OCI-LY7 (cell line): Measurements from ENCODE around the gene DPF3. TPM values are rescaled to one million over a fixed set of nuclear protein-coding genes. Genes with fewer than 3 reads are reported as not detected.

Experiments
- BruUV-seq: library from RNA; stranded (reverse); fragments of 400-500 nt; replicated peaks from 2 replicates; lab custom pipeline; 2021; lab: Mats Ljungman, UMichigan
- CTCF ChIA-PET: fragments of 300-600 bp; sonication (Branson Sonifier 250); formaldehyde crosslinking; loops from one replicate; lab custom pipeline; 2022; ENCODE audit warnings: antibody characterized with exemption; ENCODE audit not compliant: unreplicated experiment; lab: Charles Lee
- POLR2A ChIA-PET: fragments of 300-600 bp; sonication (Branson Sonifier 250); formaldehyde crosslinking; loops from one replicate; lab custom pipeline; 2022; ENCODE audit warnings: antibody characterized with exemption; lab: Charles Lee
- DNase-seq: peaks from one replicate; pipeline ENCODE4 v3.0.0-alpha.2; 2015; ENCODE audit warnings: low spot score
- H2AFZ ChIP-seq: fragments of 200-600 bp; sonication (generic), shearing (Covaris generic); 2 replicates; pipeline ENCODE4 v1.6.1; 2014; ENCODE audit warnings: mild to moderate bottlenecking, antibody characterized with exemption, low read length, moderate library complexity
- H3K27ac ChIP-seq: fragments of 200-600 bp; sonication (generic); 2 replicates; pipeline ENCODE4 v1.5.1; 2014; ENCODE audit warnings: mixed run types, low read depth, mild to moderate bottlenecking, moderate library complexity, low read length, inconsistent platforms; ENCODE audit not compliant: poor library complexity, severe bottlenecking
- H3K36me3 ChIP-seq: fragments of 200-600 bp; sonication (generic); 2 replicates; pipeline ENCODE4 v1.6.1; 2014; ENCODE audit warnings: mild to moderate bottlenecking, antibody characterized with exemption, low read length, moderate library complexity, mixed read lengths; ENCODE audit not compliant: insufficient read depth
- H3K4me1 ChIP-seq: fragments of 200-600 bp; sonication (generic); 2 replicates; pipeline ENCODE4 v1.5.1; 2014; ENCODE audit warnings: mild to moderate bottlenecking, low read length; ENCODE audit not compliant: insufficient read depth, poor library complexity, severe bottlenecking
- H3K4me2 ChIP-seq: fragments of 200-600 bp; sonication (generic); 2 replicates; pipeline ENCODE4 v1.6.1; 2014; ENCODE audit warnings: mild to moderate bottlenecking, low read length
- H3K4me3 ChIP-seq: fragments of 200-600 bp; sonication (generic); 2 replicates; pipeline ENCODE4 v1.5.1; 2014; ENCODE audit warnings: mild to moderate bottlenecking, low read depth, low read length; ENCODE audit not compliant: poor library complexity, severe bottlenecking
- H3K79me2 ChIP-seq: fragments of 200-600 bp; sonication (generic); 2 replicates; pipeline ENCODE4 v1.6.1; 2016; ENCODE audit warnings: low read depth, mild to moderate bottlenecking, low read length, moderate library complexity, mixed read lengths; ENCODE audit not compliant: insufficient read depth
- H3K9me2 ChIP-seq: fragments of 200-600 bp; sonication (generic); 2 replicates; pipeline ENCODE4 v1.6.1; 2016; ENCODE audit warnings: mild to moderate bottlenecking, low read length, mixed read lengths; ENCODE audit not compliant: insufficient read depth
- H3K9me3 ChIP-seq: fragments of 200-600 bp; sonication (generic); 2 replicates; pipeline ENCODE4 v1.6.1; 2014; ENCODE audit warnings: mild to moderate bottlenecking, mixed run types, low read length, mixed read lengths
- H4K20me1 ChIP-seq: fragments of 200-600 bp; sonication (generic); 2 replicates; pipeline ENCODE4 v1.6.1; 2014; ENCODE audit warnings: mild to moderate bottlenecking, antibody characterized with exemption, low read length, moderate library complexity, mixed read lengths; ENCODE audit not compliant: insufficient read depth
- EZH2phosphoT487 ChIP-seq: fragments of 200-600 bp; sonication (generic); IDR thresholded peaks from 2 replicates; pipeline ENCODE4 v1.6.1; 2018; ENCODE audit warnings: low read depth, borderline replicate concordance, mild to moderate bottlenecking, mixed run types, antibody characterized with exemption, low read length, moderate library complexity, mixed read lengths
- intact Hi-C: fragments of 100-400 bp; cut with micrococcal nuclease; formaldehyde crosslinking; loops from one replicate; pipeline ENCODE4 v1.10.0; 2022; ENCODE audit not compliant: unreplicated experiment
- total RNA-seq, 2 experiments: library from RNA; depleted of rRNA in 1 of 2; stranded (reverse); fragments of >200 nt in 1 of 2; shearing (Covaris generic) in 1 of 2; gene quantifications; 2 replicates each; pipeline ENCODE4 v1.2.3, GENCODE V29; 2014 to 2022
- TF ChIP-seq, protein P1 (sequence below): fragments of 200-600 bp; sonication (generic); conservative IDR thresholded peaks from 2 replicates; pipeline ENCODE4 v1.5.1; 2014; ENCODE audit warnings: mild to moderate bottlenecking, antibody characterized with exemption, low read length, moderate library complexity, mixed read lengths

Gene DPF3
- total RNA-seq, 2 experiments from 2014 or later: 0.42 TPM; not detected in 1

DNA sequence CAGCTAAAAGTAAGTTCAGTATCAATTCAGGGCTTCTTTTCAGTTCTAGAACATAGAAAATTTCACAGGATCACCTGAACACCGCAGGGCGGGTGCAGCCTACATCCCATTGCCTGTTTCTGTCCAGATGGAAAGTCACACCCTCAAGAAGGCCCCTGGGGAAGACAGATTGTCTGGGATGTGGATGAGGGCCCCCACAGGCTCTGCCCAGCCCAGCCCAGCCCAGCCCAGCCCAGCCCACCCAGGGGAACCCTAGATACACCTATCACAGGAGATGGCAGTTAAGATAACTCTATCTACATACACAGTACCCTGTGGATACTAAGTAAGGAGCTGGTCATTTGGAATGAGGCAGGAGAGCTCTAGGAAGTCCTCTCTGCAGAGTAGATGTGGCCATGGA lies 68.4 kb downstream of the DPF3 start:
- TF ChIP-seq EZH2phosphoT487: no peak
- TF ChIP-seq, protein P1, sequence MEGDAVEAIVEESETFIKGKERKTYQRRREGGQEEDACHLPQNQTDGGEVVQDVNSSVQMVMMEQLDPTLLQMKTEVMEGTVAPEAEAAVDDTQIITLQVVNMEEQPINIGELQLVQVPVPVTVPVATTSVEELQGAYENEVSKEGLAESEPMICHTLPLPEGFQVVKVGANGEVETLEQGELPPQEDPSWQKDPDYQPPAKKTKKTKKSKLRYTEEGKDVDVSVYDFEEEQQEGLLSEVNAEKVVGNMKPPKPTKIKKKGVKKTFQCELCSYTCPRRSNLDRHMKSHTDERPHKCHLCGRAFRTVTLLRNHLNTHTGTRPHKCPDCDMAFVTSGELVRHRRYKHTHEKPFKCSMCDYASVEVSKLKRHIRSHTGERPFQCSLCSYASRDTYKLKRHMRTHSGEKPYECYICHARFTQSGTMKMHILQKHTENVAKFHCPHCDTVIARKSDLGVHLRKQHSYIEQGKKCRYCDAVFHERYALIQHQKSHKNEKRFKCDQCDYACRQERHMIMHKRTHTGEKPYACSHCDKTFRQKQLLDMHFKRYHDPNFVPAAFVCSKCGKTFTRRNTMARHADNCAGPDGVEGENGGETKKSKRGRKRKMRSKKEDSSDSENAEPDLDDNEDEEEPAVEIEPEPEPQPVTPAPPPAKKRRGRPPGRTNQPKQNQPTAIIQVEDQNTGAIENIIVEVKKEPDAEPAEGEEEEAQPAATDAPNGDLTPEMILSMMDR: no peak
- H3K4me1 ChIP-seq: no peaks in the 10 kb centered on the region
- intact Hi-C loops: no loop called here
- H3K4me3 ChIP-seq: no peak overlapping the region
- ChIA-PET CTCF (no interaction called here), POLR2A (no interaction called here)
- no peak overlapping the region for H2AFZ ChIP-seq
- no peaks in the 10 kb centered on the region for H3K36me3 ChIP-seq
- H3K9me2 ChIP-seq: no peaks in the 10 kb centered on the region
- no peaks in the 10 kb centered on the region for H3K79me2 ChIP-seq
- DNase-seq: no peak
- no peak overlapping the region for H3K27ac ChIP-seq
- no peaks in the 10 kb centered on the region for H4K20me1 ChIP-seq
- H3K9me3 ChIP-seq: no peaks in the 10 kb centered on the region
- no peak overlapping the region for H3K4me2 ChIP-seq
- BruUV-seq: no TSS peak

DNA sequence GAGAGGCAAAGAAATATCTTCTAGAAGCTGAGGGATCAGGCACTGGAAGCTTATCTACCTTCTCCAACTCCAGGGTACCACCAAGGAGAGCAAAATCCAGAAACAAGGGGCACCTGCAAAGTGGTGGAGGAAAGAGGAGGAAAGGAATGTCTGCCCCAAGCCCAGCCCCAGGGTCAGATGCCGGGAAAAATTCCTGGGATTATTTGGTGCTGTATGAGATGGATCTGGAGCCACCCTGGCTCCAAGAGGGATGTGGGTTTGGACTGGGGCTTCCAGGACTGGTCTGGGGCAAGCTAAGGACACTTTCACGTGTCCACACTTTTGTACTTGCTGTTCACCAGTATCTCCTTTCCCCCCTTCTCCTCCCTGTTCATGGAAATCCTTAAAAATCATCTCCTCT lies 69.8 kb downstream of the DPF3 start:
- Histone ChIP-seq H4K20me1 (no peaks in the 10 kb centered on the region), H3K4me3 (no peak overlapping the region), H3K27ac (no peak overlapping the region), H3K4me2 (no peak overlapping the region), H3K79me2 (no peaks in the 10 kb centered on the region), H3K9me2 (no peaks in the 10 kb centered on the region), H3K36me3 (no peaks in the 10 kb centered on the region), H3K4me1 (no peaks in the 10 kb centered on the region), H3K9me3 (0 out of 2 replicates have a peak, but pooled peaks cover 4% of the 10 kb centered on the region), H2AFZ (no peak overlapping the region)
- intact Hi-C loops: no loop called here
- POLR2A ChIA-PET: no interaction called here
- no peak for DNase-seq
- BruUV-seq: no TSS peak
- TF ChIP-seq, protein P1: no peak
- no peak for TF ChIP-seq EZH2phosphoT487
- CTCF ChIA-PET: no interaction called here

DNA sequence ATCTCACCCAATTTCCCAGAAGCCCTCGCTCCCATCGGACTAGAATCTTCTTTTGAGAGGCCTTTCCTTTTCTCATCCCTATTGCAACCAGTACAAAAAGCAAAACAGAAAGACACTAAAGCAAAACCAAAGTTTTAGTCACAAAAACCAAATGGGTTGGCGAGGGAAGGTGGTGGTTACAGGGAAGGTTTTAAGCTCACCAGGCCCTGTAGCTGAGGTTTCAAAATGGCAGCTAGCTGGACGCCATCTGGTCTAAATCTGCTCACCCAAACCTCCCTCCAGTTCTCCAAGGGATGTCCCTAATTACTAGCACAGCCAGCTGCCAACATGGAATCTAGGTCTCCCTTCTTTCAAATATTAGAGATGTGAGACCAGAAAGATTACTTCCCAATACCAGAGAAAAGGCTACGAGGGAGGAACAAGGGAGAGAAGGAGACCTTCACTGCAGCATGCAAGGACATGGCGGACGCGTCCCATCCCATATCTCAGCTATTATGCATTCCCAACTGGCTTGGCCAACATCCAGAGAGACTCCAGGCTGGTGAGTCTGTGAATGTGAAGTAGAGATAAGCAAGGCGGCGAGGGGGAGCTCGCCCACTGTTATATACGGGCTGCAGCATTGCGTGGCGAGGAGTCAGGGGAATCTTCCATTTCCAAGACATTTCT lies 70.8 kb downstream of the DPF3 start:
- Histone ChIP-seq H3K36me3 (no peaks in the 10 kb centered on the region), H4K20me1 (no peaks in the 10 kb centered on the region), H3K4me3 (no peak overlapping the region), H3K9me2 (no peaks in the 10 kb centered on the region), H3K27ac (no peak overlapping the region), H3K4me1 (no peaks in the 10 kb centered on the region), H3K9me3 (0 out of 2 replicates have a peak, but pooled peaks cover 7% of the 10 kb centered on the region), H3K4me2 (no peak overlapping the region), H2AFZ (no peak overlapping the region), H3K79me2 (no peaks in the 10 kb centered on the region)
- BruUV-seq: no TSS peak
- TF ChIP-seq, protein P1: no peak
- no peak for TF ChIP-seq EZH2phosphoT487
- DNase-seq: no peak
- POLR2A ChIA-PET: no interaction called here
- CTCF ChIA-PET: no interaction called here
- intact Hi-C loops: no loop called here
